Vagina (tissue), 2 donors: ENCODE data around the gene LCE6A. TPM values are rescaled to one million over a fixed set of nuclear protein-coding genes. Genes with fewer than 3 reads are reported as not detected.

Experiments
- DNase-seq, 2 donors: peaks; one replicate each; pipeline ENCODE4 v3.0.0-alpha.2; 2017; ENCODE audit errors: extremely low spot score in 2 of 2
- H3K27ac ChIP-seq: fragments of 200-600 bp; sonication (generic); one replicate; pipeline ENCODE4 v1.5.1; 2019
- H3K27me3 ChIP-seq: fragments of 200-600 bp; sonication (generic); one replicate; pipeline ENCODE4 v1.5.1; 2019
- H3K36me3 ChIP-seq, 2 donors: fragments of 200-600 bp; sonication (generic); one replicate each; pipeline ENCODE4 v1.5.1; 2017 to 2019
- H3K4me1 ChIP-seq: fragments of 200-600 bp; sonication (generic); one replicate; pipeline ENCODE4 v1.5.1; 2019
- H3K4me3 ChIP-seq, 2 donors: fragments of 200-600 bp; sonication (generic); 1 replicate in 1 of 2; 2 replicates in 1 of 2; pipeline ENCODE4 v1.5.1; 2016 to 2019
- H3K9me3 ChIP-seq: fragments of 200-600 bp; sonication (generic); one replicate; pipeline ENCODE4 v1.5.1; 2019
- CTCF ChIP-seq, 3 experiments: fragments of 450-650 bp in 2 of 3; fragments of 200-600 bp in 1 of 3; sonication (generic) in 1 of 3; IDR thresholded peaks; one replicate each; pipeline ENCODE4 v1.5.1; 2017 to 2019; ENCODE audit warnings: antibody characterized with exemption in 3 of 3, mild to moderate bottlenecking in 2 of 3, moderate library complexity in 2 of 3
- POLR2A ChIP-seq, 2 donors: fragments of 450-650 bp; IDR thresholded peaks; one replicate each; pipeline ENCODE4 v1.6.1; 2017; ENCODE audit warnings: antibody characterized with exemption in 2 of 2, mild to moderate bottlenecking in 2 of 2, moderate library complexity in 2 of 2
- POLR2AphosphoS5 ChIP-seq, 2 donors: sonication (generic); formaldehyde crosslinking; IDR thresholded peaks; one replicate each; pipeline ENCODE4 v1.9.0; 2017; ENCODE audit warnings: antibody characterized with exemption in 2 of 2, mild to moderate bottlenecking in 2 of 2, low read depth in 1 of 2; ENCODE audit not compliant: insufficient read depth in 1 of 2
- intact Hi-C: fragments of 100-400 bp; cut with DNase I; formaldehyde crosslinking; loops from one replicate; pipeline ENCODE4 v1.15.1; 2023
- total RNA-seq: library from RNA; depleted of rRNA; stranded (reverse); fragments of >200 nt; gene quantifications from one replicate; pipeline ENCODE4 v1.2.3, GENCODE V29; 2016

The LCE6A gene
- total RNA-seq, 1 donor from 2014 or later = not detected

GRCh38 chr1:152879559-152880198, 37.0 kb downstream of the LCE6A start:
- no peaks in the 10 kb centered on the region for H3K36me3 ChIP-seq
- no peak for DNase-seq
- no peaks in the 10 kb centered on the region for H3K27me3 ChIP-seq
- H3K9me3 ChIP-seq = no peaks in the 10 kb centered on the region
- H3K4me1 ChIP-seq = peaks cover 6% of the 10 kb centered on the region
- H3K27ac ChIP-seq = no peak overlapping the region
- TF ChIP-seq CTCF (IDR thresholded peaks at IDR 0.05) (no peak), POLR2AphosphoS5 (IDR thresholded peaks at IDR 0.05; ENCODE audit: insufficient read depth in 1 of 2, low read depth in 1 of 2) (no peak), POLR2A (IDR thresholded peaks at IDR 0.05) (no peak)
- H3K4me3 ChIP-seq = no peak overlapping the region
- intact Hi-C loops = no loop called here

- H3K27ac ChIP-seq = no peak overlapping the region
Observed at GRCh38 chr1:152880316-152880715, 37.7 kb downstream of the LCE6A start.

GRCh38 chr1:152880907-152881306, 38.3 kb downstream of the LCE6A start:
- TF ChIP-seq POLR2AphosphoS5 (IDR thresholded peaks at IDR 0.05; ENCODE audit: insufficient read depth in 1 of 2, low read depth in 1 of 2) (no peak), POLR2A (IDR thresholded peaks at IDR 0.05) (no peak), CTCF (IDR thresholded peaks at IDR 0.05) (no peak)
- Histone ChIP-seq H3K4me3 (no peak overlapping the region), H3K4me1 (peaks cover 19% of the 10 kb centered on the region), H3K27me3 (no peaks in the 10 kb centered on the region), H3K27ac (no peak overlapping the region), H3K36me3 (no peaks in the 10 kb centered on the region), H3K9me3 (no peaks in the 10 kb centered on the region)
- DNase-seq = no peak
- intact Hi-C loops = no loop called here

More at GRCh38 chr1:152880316-152880715, 37.7 kb downstream of the LCE6A start:
- H3K9me3 ChIP-seq = no peaks in the 10 kb centered on the region
- no peak for DNase-seq
- H3K4me1 ChIP-seq = peaks cover 13% of the 10 kb centered on the region
- H3K27me3 ChIP-seq = no peaks in the 10 kb centered on the region
- H3K4me3 ChIP-seq = no peak overlapping the region
- no peak for TF ChIP-seq CTCF (IDR thresholded peaks at IDR 0.05)
- TF ChIP-seq POLR2A (IDR thresholded peaks at IDR 0.05) = no peak
- no peak for TF ChIP-seq POLR2AphosphoS5 (IDR thresholded peaks at IDR 0.05; ENCODE audit: insufficient read depth in 1 of 2, low read depth in 1 of 2)
- intact Hi-C loops = no loop called here
- no peaks in the 10 kb centered on the region for H3K36me3 ChIP-seq

GRCh38 chr1:152884085-152884484, 41.4 kb downstream of the LCE6A start:
- Histone ChIP-seq H3K36me3 (no peaks in the 10 kb centered on the region), H3K9me3 (no peaks in the 10 kb centered on the region), H3K27me3 (no peaks in the 10 kb centered on the region), H3K27ac (no peak overlapping the region), H3K4me1 (peaks cover 34% of the 10 kb centered on the region), H3K4me3 (no peak overlapping the region)
- TF ChIP-seq POLR2AphosphoS5 (IDR thresholded peaks at IDR 0.05; ENCODE audit: insufficient read depth in 1 of 2, low read depth in 1 of 2) = no peak
- no peak for TF ChIP-seq POLR2A (IDR thresholded peaks at IDR 0.05)
- TF ChIP-seq CTCF (IDR thresholded peaks at IDR 0.05) = no peak
- DNase-seq = no peak
- intact Hi-C loops = no loop called here

GRCh38 chr1:152884506-152884905, 41.9 kb downstream of the LCE6A start:
- Histone ChIP-seq H3K36me3 (no peaks in the 10 kb centered on the region), H3K4me1 (peaks cover 34% of the 10 kb centered on the region), H3K27me3 (no peaks in the 10 kb centered on the region), H3K9me3 (no peaks in the 10 kb centered on the region), H3K27ac (no peak overlapping the region), H3K4me3 (no peak overlapping the region)
- TF ChIP-seq CTCF (IDR thresholded peaks at IDR 0.05) (no peak), POLR2AphosphoS5 (IDR thresholded peaks at IDR 0.05; ENCODE audit: insufficient read depth in 1 of 2, low read depth in 1 of 2) (no peak), POLR2A (IDR thresholded peaks at IDR 0.05) (no peak)
- DNase-seq = no peak
- intact Hi-C loops = no loop called here
